ENCODE data around the gene DMTF1. TPM values are rescaled to one million over a fixed set of nuclear protein-coding genes. Genes with fewer than 3 reads are reported as not detected.

The DMTF1 gene
- total and polyA plus RNA-seq, 2 of the 8 experiments (the other 6 are each of a cell fraction or from before 2014, with no cell fraction given): 86.0 to 115 TPM

- no peak; the same call in 1 of the 2 replicates for TF ChIP-seq E2F6 (IDR thresholded peaks at IDR 0.05)
- TF ChIP-seq BCL11A (IDR thresholded peaks at IDR 0.05; ENCODE audit: low read depth in 2 of 2, low read length in 2 of 2): no peak
- 0 out of 4 replicates have a peak, but pooled peaks of 1 of the 2 experiments have one; percentile 31 for TF ChIP-seq SIN3A (conservative IDR thresholded peaks at IDR 0.05 in 1 of 2, IDR thresholded peaks at IDR 0.05 in 1 of 2; ENCODE audit: low read depth in 1 of 2, low read length in 2 of 2)
- TF ChIP-seq HDAC2 (IDR thresholded peaks at IDR 0.05; ENCODE audit: borderline replicate concordance in 1 of 2, low read depth in 2 of 2, low read length in 2 of 2): peak in 1 of 2 experiments; percentile 92; a peak in 2 of 4 replicates
- peak; percentile 44; the same call in 1 of the 2 replicates for TF ChIP-seq MAX (IDR thresholded peaks at IDR 0.05)
- no peak for TF ChIP-seq KDM1A (IDR thresholded peaks at IDR 0.05; ENCODE audit: borderline replicate concordance, low read length)
- TF ChIP-seq KDM5A (IDR thresholded peaks at IDR 0.05; ENCODE audit: low read length): no peak
- TF ChIP-seq RFX5 (IDR thresholded peaks at IDR 0.05; ENCODE audit: borderline replicate concordance, low read depth, low read length): no peak
- no peak for TF ChIP-seq USF2 (IDR thresholded peaks at IDR 0.05; ENCODE audit: low read length)
- TF ChIP-seq BACH1 (IDR thresholded peaks at IDR 0.05; ENCODE audit: low read length): 0 out of 2 replicates have a peak, but pooled peaks have one; percentile 10
- TF ChIP-seq RBBP5 (IDR thresholded peaks at IDR 0.05; ENCODE audit: borderline replicate concordance, low read depth, low read length): peak; percentile 65; the same call in 1 of the 2 replicates
- TF ChIP-seq SAP30 (IDR thresholded peaks at IDR 0.05; ENCODE audit: insufficient read depth, insufficient replicate concordance, low read length): peak; percentile 56
- TF ChIP-seq ZNF274 (IDR thresholded peaks at IDR 0.05; ENCODE audit: borderline replicate concordance, extremely low read depth, low read length): no peak
- peak; percentile 35; the same call in 1 of the 2 replicates for TF ChIP-seq TAF1 (IDR thresholded peaks at IDR 0.05; ENCODE audit: low read depth, low read length)
- TF ChIP-seq EGR1 (IDR thresholded peaks at IDR 0.05; ENCODE audit: borderline replicate concordance, low read depth, low read length): no peak
- TF ChIP-seq BRCA1 (IDR thresholded peaks at IDR 0.05; ENCODE audit: low read depth, low read length): no peak
- no peak for TF ChIP-seq RXRA (IDR thresholded peaks at IDR 0.05; ENCODE audit: insufficient read depth, low read depth, low read length)
- TF ChIP-seq ASH2L (IDR thresholded peaks at IDR 0.05; ENCODE audit: low read length): peak; percentile 90
Observed at GRCh38 chr7:87219545-87220025, 67.3 kb downstream of the DMTF1 start, which contains the start of gene TMEM243 (continued).
